Suprapubic skin (tissue), 4 donors: Measurements from ENCODE around the gene KRT81. TPM values are rescaled to one million over a fixed set of nuclear protein-coding genes. Genes with fewer than 3 reads are reported as not detected.

Experiments used
- DNase-seq, 2 donors: peaks; one replicate each; pipeline ENCODE4 v3.0.0-alpha.2; 2019; ENCODE audit warnings: low spot score in 2 of 2
- H3K27ac ChIP-seq: fragments of 200-600 bp; sonication (generic); one replicate; pipeline ENCODE4 v1.5.1; 2019
- H3K27me3 ChIP-seq: fragments of 200-600 bp; sonication (generic); one replicate; pipeline ENCODE4 v1.5.1; 2019
- H3K36me3 ChIP-seq: fragments of 200-600 bp; sonication (generic); one replicate; pipeline ENCODE4 v1.5.1; 2019
- H3K4me1 ChIP-seq: fragments of 200-600 bp; sonication (generic); one replicate; pipeline ENCODE4 v1.5.1; 2019
- H3K4me3 ChIP-seq: fragments of 200-600 bp; sonication (generic); one replicate; pipeline ENCODE4 v1.5.1; 2019; ENCODE audit warnings: mild to moderate bottlenecking
- H3K9me3 ChIP-seq: fragments of 200-600 bp; sonication (generic); one replicate; pipeline ENCODE4 v1.5.1; 2019
- CTCF ChIP-seq, 2 donors: fragments of 200-600 bp in 1 of 2; fragments of 450-650 bp in 1 of 2; sonication (generic) in 1 of 2; IDR thresholded peaks; one replicate each; pipeline ENCODE4 v1.5.1; 2016 to 2019; ENCODE audit warnings: antibody characterized with exemption in 2 of 2, mild to moderate bottlenecking in 1 of 2, moderate library complexity in 1 of 2
- EP300 ChIP-seq: sonication (generic); formaldehyde crosslinking; IDR thresholded peaks from one replicate; pipeline ENCODE4 v1.6.1; 2017; ENCODE audit warnings: antibody characterized with exemption
- POLR2A ChIP-seq, 2 donors: fragments of 450-650 bp; IDR thresholded peaks; one replicate each; pipeline ENCODE4 v1.6.1; 2017; ENCODE audit warnings: antibody characterized with exemption in 2 of 2, mild to moderate bottlenecking in 2 of 2, moderate library complexity in 2 of 2
- POLR2AphosphoS5 ChIP-seq, 3 donors: sonication (generic); formaldehyde crosslinking; IDR thresholded peaks; one replicate each; pipeline ENCODE4 v1.6.1; 2017; ENCODE audit warnings: antibody characterized with exemption in 3 of 3
- WGBS: methylation state at CpG from one replicate; pipeline ENCODE4 v1.1.5; 2018; 5-methylcytosine and 5-hydroxymethylcytosine counted together
- total RNA-seq, 4 donors: library from RNA; depleted of rRNA; stranded (reverse); fragments of >200 nt; gene quantifications; one replicate each; pipeline ENCODE4 v1.1.0, GENCODE V29; 2016

Gene KRT81
- total RNA-seq, 4 donors from 2014 or later: 0.72 to 346 (median 21.0) TPM

- Histone ChIP-seq H3K4me3 (no peak overlapping the region), H3K27ac (no peak overlapping the region), H3K36me3 (no peaks in the 10 kb centered on the region), H3K4me1 (no peaks in the 10 kb centered on the region), H3K27me3 (peaks cover 8% of the 10 kb centered on the region), H3K9me3 (no peaks in the 10 kb centered on the region)
- TF ChIP-seq CTCF (IDR thresholded peaks at IDR 0.05) (no peak), POLR2A (IDR thresholded peaks at IDR 0.05) (no peak), POLR2AphosphoS5 (IDR thresholded peaks at IDR 0.05) (no peak), EP300 (no peak)
- WGBS: 94% methylated on average over 1 of the region's 1 CpG
- no peak for DNase-seq
Measured at GRCh38 chr12:52271158-52271557, 20.2 kb downstream of the KRT81 start.

GRCh38 chr12:52270541-52271070 lies 20.7 kb downstream of the KRT81 start:
- Histone ChIP-seq H3K27ac (no peak overlapping the region), H3K4me3 (no peak overlapping the region), H3K36me3 (no peaks in the 10 kb centered on the region), H3K9me3 (no peaks in the 10 kb centered on the region), H3K27me3 (peaks cover 8% of the 10 kb centered on the region), H3K4me1 (no peaks in the 10 kb centered on the region)
- WGBS: 89% methylated on average over 6 of the region's 6 CpGs
- DNase-seq: peak in 1 of 2 donors; percentile 58
- no peak for TF ChIP-seq POLR2AphosphoS5 (IDR thresholded peaks at IDR 0.05)
- no peak for TF ChIP-seq CTCF (IDR thresholded peaks at IDR 0.05)
- no peak for TF ChIP-seq EP300
- no peak for TF ChIP-seq POLR2A (IDR thresholded peaks at IDR 0.05)

- Histone ChIP-seq H3K36me3 (no peaks in the 10 kb centered on the region), H3K4me1 (peaks cover 3% of the 10 kb centered on the region), H3K27me3 (peaks cover 12% of the 10 kb centered on the region), H3K9me3 (no peaks in the 10 kb centered on the region), H3K27ac (peak overlapping the region; percentile 24), H3K4me3 (no peak overlapping the region)
- WGBS: 66% methylated on average over 2 of the region's 2 CpGs
- no peak for DNase-seq
- TF ChIP-seq POLR2AphosphoS5 (IDR thresholded peaks at IDR 0.05): no peak
- no peak for TF ChIP-seq POLR2A (IDR thresholded peaks at IDR 0.05)
- no peak for TF ChIP-seq CTCF (IDR thresholded peaks at IDR 0.05)
- TF ChIP-seq EP300: no peak
Measured at GRCh38 chr12:52268212-52268611, 23.1 kb downstream of the KRT81 start.

- Histone ChIP-seq H3K4me3 (no peak overlapping the region), H3K27ac (no peak overlapping the region), H3K4me1 (peaks cover 3% of the 10 kb centered on the region), H3K36me3 (no peaks in the 10 kb centered on the region), H3K27me3 (peaks cover 13% of the 10 kb centered on the region), H3K9me3 (no peaks in the 10 kb centered on the region)
- DNase-seq: peak in 1 of 2 donors; percentile 43
- WGBS: 70% methylated on average over 3 of the region's 3 CpGs
- TF ChIP-seq EP300 (no peak), POLR2AphosphoS5 (IDR thresholded peaks at IDR 0.05) (no peak), CTCF (IDR thresholded peaks at IDR 0.05) (no peak), POLR2A (IDR thresholded peaks at IDR 0.05) (no peak)
Measured at GRCh38 chr12:52267699-52268098, 23.6 kb downstream of the KRT81 start.

- peaks cover 17% of the 10 kb centered on the region for H3K27me3 ChIP-seq
- 100% methylated on average over 3 of the region's 3 CpGs for WGBS
- peaks cover 3% of the 10 kb centered on the region for H3K4me1 ChIP-seq
- H3K27ac ChIP-seq: no peak overlapping the region
- TF ChIP-seq EP300 (no peak), CTCF (IDR thresholded peaks at IDR 0.05) (no peak), POLR2A (IDR thresholded peaks at IDR 0.05) (no peak), POLR2AphosphoS5 (IDR thresholded peaks at IDR 0.05) (no peak)
- DNase-seq: peak in 1 of 2 donors; percentile 31
- no peaks in the 10 kb centered on the region for H3K9me3 ChIP-seq
- no peak overlapping the region for H3K4me3 ChIP-seq
- no peaks in the 10 kb centered on the region for H3K36me3 ChIP-seq
Measured at GRCh38 chr12:52267266-52267665, 24.1 kb downstream of the KRT81 start.
